PC-9 (cell line): Measurements from ENCODE around the gene DNAAF9. TPM values are rescaled to one million over a fixed set of nuclear protein-coding genes. Genes with fewer than 3 reads are reported as not detected.

Experiments used
- BruUV-seq: library from RNA; stranded (reverse); fragments of 400-500 nt; replicated peaks from 2 replicates; lab custom pipeline; 2021; lab: Mats Ljungman, UMichigan
- CTCF ChIA-PET: fragments of 300-600 bp; sonication (Branson Sonifier 250); formaldehyde crosslinking; loops from one replicate; lab custom pipeline; 2022; ENCODE audit warnings: antibody characterized with exemption; lab: Charles Lee
- POLR2A ChIA-PET: fragments of 300-600 bp; sonication (Branson Sonifier 250); formaldehyde crosslinking; loops from one replicate; lab custom pipeline; 2022; ENCODE audit warnings: antibody characterized with exemption; ENCODE audit not compliant: unreplicated experiment; lab: Charles Lee
- DNase-seq, 2 experiments: peaks; one replicate each; pipeline versions ENCODE4 v3.0.0 to v3.0.0-alpha.2; 2015 to 2022; ENCODE audit warnings: mixed read lengths in 1 of 2
- H2AFZ ChIP-seq: fragments of 200-600 bp; sonication (generic); 2 replicates; pipeline ENCODE4 v1.8.1; 2017; ENCODE audit warnings: antibody characterized with exemption
- H3F3A ChIP-seq: fragments of 200-600 bp; sonication (generic); 2 replicates; pipeline ENCODE4 v1.8.1; 2017; ENCODE audit warnings: antibody characterized with exemption, mild to moderate bottlenecking, low read depth; ENCODE audit not compliant: insufficient read depth
- H3K27ac ChIP-seq: fragments of 200-600 bp; sonication (generic); 2 replicates; pipeline ENCODE4 v1.6.1; 2016; ENCODE audit warnings: mixed run types
- H3K27me3 ChIP-seq: fragments of 200-600 bp; sonication (generic); 2 replicates; pipeline ENCODE4 v1.6.1; 2016; ENCODE audit warnings: low read depth, mixed run types; ENCODE audit not compliant: insufficient read depth
- H3K36me3 ChIP-seq: fragments of 200-600 bp; sonication (generic); 2 replicates; pipeline ENCODE4 v1.6.1; 2016; ENCODE audit warnings: low read depth, mixed run types
- H3K4me1 ChIP-seq: fragments of 200-600 bp; sonication (generic); replicated peaks from 2 replicates; pipeline ENCODE4 v1.6.1; 2016; ENCODE audit warnings: mixed run types; ENCODE audit not compliant: insufficient read depth
- H3K4me2 ChIP-seq: fragments of 200-600 bp; sonication (generic); 2 replicates; pipeline ENCODE4 v1.6.1; 2017; ENCODE audit warnings: mixed run types
- H3K4me3 ChIP-seq: fragments of 200-600 bp; sonication (generic); 2 replicates; pipeline ENCODE4 v1.6.1; 2016; ENCODE audit warnings: mixed run types
- H3K79me2 ChIP-seq: fragments of 200-600 bp; sonication (generic); 2 replicates; pipeline ENCODE4 v1.6.1; 2017; ENCODE audit warnings: low read depth, mixed run types
- H3K9me2 ChIP-seq: fragments of 200-600 bp; sonication (generic); 2 replicates; pipeline ENCODE4 v1.8.1; 2017; ENCODE audit warnings: mild to moderate bottlenecking; ENCODE audit not compliant: insufficient read depth
- H3K9me3 ChIP-seq: fragments of 200-600 bp; sonication (generic); 2 replicates; pipeline ENCODE4 v1.8.1; 2016; ENCODE audit warnings: low read depth; ENCODE audit not compliant: insufficient read depth
- H4K20me1 ChIP-seq: fragments of 200-600 bp; sonication (generic); 2 replicates; pipeline ENCODE4 v1.8.1; 2017; ENCODE audit not compliant: insufficient read depth
- EZH2 ChIP-seq: fragments of 200-600 bp; sonication (generic); IDR thresholded peaks from 2 replicates; pipeline ENCODE4 v1.8.0; 2017; ENCODE audit warnings: antibody characterized with exemption, low read depth
- intact Hi-C: fragments of 100-400 bp; cut with micrococcal nuclease; formaldehyde crosslinking; loops from one replicate; pipeline ENCODE4 v1.10.0; 2022; ENCODE audit not compliant: unreplicated experiment
- total RNA-seq: library from RNA; stranded (reverse); gene quantifications from 2 replicates; pipeline ENCODE4 v1.2.3, GENCODE V29; 2021
- TF ChIP-seq, protein P1 (sequence below): fragments of 200-600 bp; sonication (generic); conservative IDR thresholded peaks from 2 replicates; pipeline ENCODE4 v1.6.1; 2017; ENCODE audit warnings: mixed run types, antibody characterized with exemption, mild to moderate bottlenecking, moderate library complexity

DNAAF9 gene
- total RNA-seq, 1 experiment from 2014 or later = 2.6 TPM

- DNase-seq = no peak
- H3K27ac ChIP-seq = no peak overlapping the region
- no peaks in the 10 kb centered on the region for H3K27me3 ChIP-seq
- H3K9me2 ChIP-seq = no peaks in the 10 kb centered on the region
- H2AFZ ChIP-seq = no peak overlapping the region
- intact Hi-C loops = loop anchor here (5.0 kb wide), 1 partner anchor 156 kb away; no protein-coding TSS in a partner anchor
- ChIA-PET POLR2A (interaction anchor here (0.7 kb wide), 1 partner anchor 57 kb away, joined by 4 read pairs; no protein-coding TSS in a partner anchor), CTCF (no interaction called here)
- H3K4me2 ChIP-seq = 0 out of 2 replicates have a peak overlapping the region, but pooled peaks have one; percentile 99
- H3K4me1 ChIP-seq = peaks cover 5% of the 10 kb centered on the region; the same call in 1 of the 2 replicates
- no peaks in the 10 kb centered on the region for H4K20me1 ChIP-seq
- no peaks in the 10 kb centered on the region for H3K79me2 ChIP-seq
- no TSS peak for BruUV-seq
- no peaks in the 10 kb centered on the region for H3K9me3 ChIP-seq
- peaks cover 13% of the 10 kb centered on the region for H3F3A ChIP-seq
- H3K4me3 ChIP-seq = no peak overlapping the region
- TF ChIP-seq EZH2 = no peak
- TF ChIP-seq, protein P1, sequence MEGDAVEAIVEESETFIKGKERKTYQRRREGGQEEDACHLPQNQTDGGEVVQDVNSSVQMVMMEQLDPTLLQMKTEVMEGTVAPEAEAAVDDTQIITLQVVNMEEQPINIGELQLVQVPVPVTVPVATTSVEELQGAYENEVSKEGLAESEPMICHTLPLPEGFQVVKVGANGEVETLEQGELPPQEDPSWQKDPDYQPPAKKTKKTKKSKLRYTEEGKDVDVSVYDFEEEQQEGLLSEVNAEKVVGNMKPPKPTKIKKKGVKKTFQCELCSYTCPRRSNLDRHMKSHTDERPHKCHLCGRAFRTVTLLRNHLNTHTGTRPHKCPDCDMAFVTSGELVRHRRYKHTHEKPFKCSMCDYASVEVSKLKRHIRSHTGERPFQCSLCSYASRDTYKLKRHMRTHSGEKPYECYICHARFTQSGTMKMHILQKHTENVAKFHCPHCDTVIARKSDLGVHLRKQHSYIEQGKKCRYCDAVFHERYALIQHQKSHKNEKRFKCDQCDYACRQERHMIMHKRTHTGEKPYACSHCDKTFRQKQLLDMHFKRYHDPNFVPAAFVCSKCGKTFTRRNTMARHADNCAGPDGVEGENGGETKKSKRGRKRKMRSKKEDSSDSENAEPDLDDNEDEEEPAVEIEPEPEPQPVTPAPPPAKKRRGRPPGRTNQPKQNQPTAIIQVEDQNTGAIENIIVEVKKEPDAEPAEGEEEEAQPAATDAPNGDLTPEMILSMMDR = no peak
- no peaks in the 10 kb centered on the region for H3K36me3 ChIP-seq
These were observed 1.6 kb downstream of the DNAAF9 start for GRCh38 chr20:3405696-3406358.

DNA sequence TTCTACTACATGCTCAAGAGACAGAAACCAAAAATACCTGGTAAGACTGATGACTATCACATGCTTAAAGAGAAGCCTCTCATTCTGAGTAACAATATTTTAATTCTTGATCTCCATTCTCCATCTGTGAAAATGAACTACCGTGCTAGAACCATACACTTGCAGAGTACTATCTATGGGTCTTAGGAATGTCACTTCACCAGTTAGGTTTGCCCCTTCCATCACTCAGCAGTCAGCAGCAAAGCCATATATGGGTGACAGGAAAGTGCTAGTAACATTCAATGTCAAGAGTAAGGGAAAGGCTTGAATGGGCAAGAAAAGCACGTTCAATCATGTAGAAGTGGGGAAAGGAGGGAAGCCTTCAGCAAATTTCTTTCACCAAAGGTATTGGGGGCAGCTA lies 2.3 kb downstream of the DNAAF9 start:
- no peak for DNase-seq
- H3K27ac ChIP-seq = no peak overlapping the region
- BruUV-seq = no TSS peak
- no peaks in the 10 kb centered on the region for H3K27me3 ChIP-seq
- H3K9me3 ChIP-seq = no peaks in the 10 kb centered on the region
- H3K79me2 ChIP-seq = no peaks in the 10 kb centered on the region
- no peak overlapping the region for H3K4me2 ChIP-seq
- H3K9me2 ChIP-seq = no peaks in the 10 kb centered on the region
- H2AFZ ChIP-seq = no peak overlapping the region
- TF ChIP-seq EZH2 = no peak
- TF ChIP-seq, protein P1 = no peak
- POLR2A ChIA-PET = no interaction called here
- peaks cover 5% of the 10 kb centered on the region; the same call in 1 of the 2 replicates for H3K4me1 ChIP-seq
- H3F3A ChIP-seq = peaks cover 13% of the 10 kb centered on the region
- no peak overlapping the region for H3K4me3 ChIP-seq
- H3K36me3 ChIP-seq = no peaks in the 10 kb centered on the region
- no peaks in the 10 kb centered on the region for H4K20me1 ChIP-seq
- intact Hi-C loops = loop anchor here (5.0 kb wide), 1 partner anchor 157 kb away; no protein-coding TSS in a partner anchor
- CTCF ChIA-PET = no interaction called here

DNA sequence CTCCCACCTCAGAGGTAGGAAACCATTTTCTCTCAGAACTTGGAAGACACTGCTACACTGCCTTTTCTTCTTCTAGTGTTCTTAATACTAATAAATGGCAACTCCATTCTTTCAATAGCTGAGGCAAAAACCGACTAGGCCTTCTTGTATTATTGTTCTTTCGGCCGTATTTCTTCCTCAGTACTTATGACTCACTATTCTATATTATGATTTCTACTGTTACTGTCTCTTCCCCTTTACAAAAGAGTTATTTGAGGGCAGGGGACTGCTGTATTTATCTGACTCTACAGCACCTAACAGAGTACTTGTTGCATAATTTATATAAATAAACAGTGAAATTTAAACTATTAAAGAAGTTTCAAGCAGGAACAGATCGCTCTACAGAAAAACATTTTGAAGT lies 3.1 kb downstream of the DNAAF9 start:
- Histone ChIP-seq H3K9me3 (no peaks in the 10 kb centered on the region), H3K27ac (no peak overlapping the region), H3K4me3 (no peak overlapping the region), H3K9me2 (no peaks in the 10 kb centered on the region), H4K20me1 (no peaks in the 10 kb centered on the region), H3K4me2 (no peak overlapping the region), H3K79me2 (no peaks in the 10 kb centered on the region), H3K27me3 (no peaks in the 10 kb centered on the region), H2AFZ (no peak overlapping the region), H3K36me3 (no peaks in the 10 kb centered on the region), H3F3A (peaks cover 13% of the 10 kb centered on the region), H3K4me1 (peaks cover 5% of the 10 kb centered on the region; the same call in 1 of the 2 replicates)
- ChIA-PET POLR2A (no interaction called here), CTCF (interaction anchor here (0.6 kb wide), 1 partner anchor 24 kb away, joined by 4 read pairs; no protein-coding TSS in a partner anchor)
- intact Hi-C loops = no loop called here
- no peak for TF ChIP-seq EZH2
- TF ChIP-seq, protein P1 = no peak
- DNase-seq = no peak
- no TSS peak for BruUV-seq
